ENCODE data around the gene MXRA8.

DNA sequence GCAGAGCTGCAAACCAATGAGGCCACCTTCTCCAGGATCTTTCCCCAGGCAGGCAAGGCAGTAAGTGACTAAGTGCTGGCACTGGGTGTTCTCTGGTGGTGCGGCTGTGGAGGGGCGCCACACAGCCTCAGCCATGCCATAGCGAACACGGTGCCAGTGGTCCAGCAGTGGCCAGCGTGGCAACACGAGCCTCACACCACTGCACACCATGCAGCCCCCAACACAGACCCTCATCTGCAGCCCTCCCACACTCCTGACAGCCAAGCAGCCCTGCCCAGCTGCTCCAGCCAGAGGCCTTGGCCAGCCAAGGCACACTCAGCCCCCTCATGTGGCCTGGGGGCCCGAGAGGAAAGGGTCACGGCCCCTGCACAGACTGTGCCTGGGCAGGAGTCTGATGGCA lies 36.9 kb downstream of the MXRA8 start:
- TF ChIP-seq, protein P1, sequence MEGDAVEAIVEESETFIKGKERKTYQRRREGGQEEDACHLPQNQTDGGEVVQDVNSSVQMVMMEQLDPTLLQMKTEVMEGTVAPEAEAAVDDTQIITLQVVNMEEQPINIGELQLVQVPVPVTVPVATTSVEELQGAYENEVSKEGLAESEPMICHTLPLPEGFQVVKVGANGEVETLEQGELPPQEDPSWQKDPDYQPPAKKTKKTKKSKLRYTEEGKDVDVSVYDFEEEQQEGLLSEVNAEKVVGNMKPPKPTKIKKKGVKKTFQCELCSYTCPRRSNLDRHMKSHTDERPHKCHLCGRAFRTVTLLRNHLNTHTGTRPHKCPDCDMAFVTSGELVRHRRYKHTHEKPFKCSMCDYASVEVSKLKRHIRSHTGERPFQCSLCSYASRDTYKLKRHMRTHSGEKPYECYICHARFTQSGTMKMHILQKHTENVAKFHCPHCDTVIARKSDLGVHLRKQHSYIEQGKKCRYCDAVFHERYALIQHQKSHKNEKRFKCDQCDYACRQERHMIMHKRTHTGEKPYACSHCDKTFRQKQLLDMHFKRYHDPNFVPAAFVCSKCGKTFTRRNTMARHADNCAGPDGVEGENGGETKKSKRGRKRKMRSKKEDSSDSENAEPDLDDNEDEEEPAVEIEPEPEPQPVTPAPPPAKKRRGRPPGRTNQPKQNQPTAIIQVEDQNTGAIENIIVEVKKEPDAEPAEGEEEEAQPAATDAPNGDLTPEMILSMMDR (IDR thresholded peaks at IDR 0.05; ENCODE audit: low read depth, low read length, poor library complexity, severe bottlenecking) = no peak
- TF ChIP-seq EZH2phosphoT487 (IDR thresholded peaks at IDR 0.05; ENCODE audit: borderline replicate concordance, low read length) = no peak

Data from DOHH2 (cell line).